ENCODE data around the gene ACTR10. TPM values are rescaled to one million over a fixed set of nuclear protein-coding genes. Genes with fewer than 3 reads are reported as not detected.

ACTR10 gene
- total RNA-seq: 42.2 TPM

GRCh38 chr14:58199726-58200479 is at the start of gene ACTR10:
Gene ACTR10 (plus strand): TSS chr14:58200149. CDS start chr14:58200218, 69 bp downstream.
- TF ChIP-seq POLR2A (IDR thresholded peaks at IDR 0.05): peak in 1 of 2 donors; percentile 46
- peak in 1 of 2 donors; percentile 71 for TF ChIP-seq POLR2AphosphoS5 (IDR thresholded peaks at IDR 0.05; ENCODE audit: insufficient read depth in 1 of 2, low read depth in 1 of 2)
- no peak for TF ChIP-seq CTCF (IDR thresholded peaks at IDR 0.05)
- Histone ChIP-seq H3K36me3 (peaks cover 0 to 11% of the 10 kb centered on the region in 2 donors), H3K9me3 (no peaks in the 10 kb centered on the region), H3K4me3 (peak within 1 kb of the TSS; percentile 77 to 83), H3K27ac (peak within 1 kb of the TSS; percentile 91), H3K4me1 (peaks cover 23% of the 10 kb centered on the region), H3K27me3 (no peaks in the 10 kb centered on the region)
- intact Hi-C loops (cut with DNase I): no loop called here
- peak in 1 of 2 donors; percentile 88 for DNase-seq (ENCODE audit: extremely low spot score in 2 of 2)

GRCh38 chr14:58150243-58150805 is 49.6 kb upstream of the ACTR10 start:
- no peaks in the 10 kb centered on the region for H3K27me3 ChIP-seq
- no peak for TF ChIP-seq CTCF (IDR thresholded peaks at IDR 0.05)
- no peak for TF ChIP-seq POLR2AphosphoS5 (IDR thresholded peaks at IDR 0.05; ENCODE audit: insufficient read depth in 1 of 2, low read depth in 1 of 2)
- TF ChIP-seq POLR2A (IDR thresholded peaks at IDR 0.05): no peak
- no peaks in the 10 kb centered on the region for H3K36me3 ChIP-seq
- H3K4me1 ChIP-seq: peaks cover 10% of the 10 kb centered on the region
- DNase-seq (ENCODE audit: extremely low spot score in 2 of 2): no peak
- H3K4me3 ChIP-seq: no peak overlapping the region
- H3K27ac ChIP-seq: no peak overlapping the region
- intact Hi-C loops (cut with DNase I): no loop called here
- no peaks in the 10 kb centered on the region for H3K9me3 ChIP-seq

- Histone ChIP-seq H3K4me3 (peak overlapping the region; percentile 67 to 82), H3K36me3 (no peaks in the 10 kb centered on the region), H3K27ac (peak overlapping the region; percentile 79), H3K27me3 (no peaks in the 10 kb centered on the region), H3K4me1 (peaks cover 10% of the 10 kb centered on the region), H3K9me3 (no peaks in the 10 kb centered on the region)
- TF ChIP-seq POLR2A (IDR thresholded peaks at IDR 0.05) (no peak), CTCF (IDR thresholded peaks at IDR 0.05) (no peak), POLR2AphosphoS5 (IDR thresholded peaks at IDR 0.05; ENCODE audit: insufficient read depth in 1 of 2, low read depth in 1 of 2) (no peak)
- no peak for DNase-seq (ENCODE audit: extremely low spot score in 2 of 2)
- intact Hi-C loops (cut with DNase I): no loop called here
Measured at GRCh38 chr14:58151133-58152013, 48.6 kb upstream of the ACTR10 start.

GRCh38 chr14:58152014-58152857 is 47.7 kb upstream of the ACTR10 start, which contains the start of gene ARMH4:
Gene ARMH4 (minus strand): TSS chr14:58152213. CDS start chr14:58139358, 12,855 bp downstream.
- intact Hi-C loops (cut with DNase I): no loop called here
- Histone ChIP-seq H3K9me3 (no peaks in the 10 kb centered on the region), H3K27me3 (no peaks in the 10 kb centered on the region), H3K27ac (peak within 1 kb of the TSS; percentile 79), H3K36me3 (no peaks in the 10 kb centered on the region), H3K4me3 (peak within 1 kb of the TSS; percentile 67 to 82), H3K4me1 (peaks cover 10% of the 10 kb centered on the region)
- no peak for DNase-seq (ENCODE audit: extremely low spot score in 2 of 2)
- TF ChIP-seq CTCF (IDR thresholded peaks at IDR 0.05) (no peak), POLR2A (IDR thresholded peaks at IDR 0.05) (peak; percentile 35 to 89), POLR2AphosphoS5 (IDR thresholded peaks at IDR 0.05; ENCODE audit: insufficient read depth in 1 of 2, low read depth in 1 of 2) (peak in 1 of 2 donors; percentile 55)

Data from vagina (tissue), 2 donors.